OCI-LY1 (cell line): ENCODE data around the gene COL15A1.

Source experiments
- H2AFZ ChIP-seq: fragments of 200-600 bp; sonication (generic), shearing (Covaris generic); 2 replicates; pipeline ENCODE4 v1.6.0; 2014; ENCODE audit warnings: antibody characterized with exemption, mild to moderate bottlenecking, low read length
- H3F3A ChIP-seq: fragments of 200-600 bp; sonication (generic), shearing (Covaris generic); 2 replicates; pipeline ENCODE4 v1.6.0; 2014; ENCODE audit warnings: mild to moderate bottlenecking, antibody characterized with exemption, low read length, moderate library complexity; ENCODE audit not compliant: insufficient read depth
- H3K27ac ChIP-seq: fragments of 200-600 bp; sonication (generic); 2 replicates; pipeline ENCODE4 v1.5.1; 2014; ENCODE audit warnings: low read length, mixed run types, mild to moderate bottlenecking, low read depth; ENCODE audit not compliant: poor library complexity, severe bottlenecking
- H3K27me3 ChIP-seq: fragments of 200-600 bp; sonication (generic); 2 replicates; pipeline ENCODE4 v1.6.0; 2014; ENCODE audit warnings: antibody characterized with exemption, mild to moderate bottlenecking, low read length, moderate library complexity; ENCODE audit not compliant: insufficient read depth
- H3K36me3 ChIP-seq: fragments of 200-600 bp; sonication (generic); 2 replicates; pipeline ENCODE4 v1.6.1; 2014; ENCODE audit warnings: mild to moderate bottlenecking, antibody characterized with exemption, low read length, moderate library complexity, mixed read lengths; ENCODE audit not compliant: insufficient read depth
- H3K4me1 ChIP-seq: fragments of 200-600 bp; sonication (generic); 2 replicates; pipeline ENCODE4 v1.5.1; 2014; ENCODE audit warnings: mild to moderate bottlenecking, low read length, moderate library complexity; ENCODE audit not compliant: insufficient read depth, severe bottlenecking
- H3K4me2 ChIP-seq: fragments of 200-600 bp; sonication (generic), shearing (Covaris generic); 2 replicates; pipeline ENCODE4 v1.6.1; 2014; ENCODE audit warnings: low read length
- H3K4me3 ChIP-seq: fragments of 200-600 bp; sonication (generic); 2 replicates; pipeline ENCODE4 v1.5.1; 2014; ENCODE audit warnings: low read length, low read depth, mild to moderate bottlenecking, mixed read lengths; ENCODE audit not compliant: poor library complexity, severe bottlenecking
- H3K79me2 ChIP-seq: fragments of 200-600 bp; shearing (Covaris generic); 2 replicates; pipeline ENCODE4 v1.6.1; 2016; ENCODE audit warnings: mixed run types, low read length, mixed read lengths; ENCODE audit not compliant: insufficient read depth
- H3K9ac ChIP-seq: fragments of 200-600 bp; sonication (generic), shearing (Covaris generic); 2 replicates; pipeline ENCODE4 v1.6.1; 2014; ENCODE audit warnings: mild to moderate bottlenecking, low read length, mixed read lengths
- H3K9me2 ChIP-seq: fragments of 200-600 bp; sonication (generic), shearing (Covaris generic); 2 replicates; pipeline ENCODE4 v1.6.1; 2014; ENCODE audit warnings: low read depth, mild to moderate bottlenecking, low read length, mixed read lengths
- H3K9me3 ChIP-seq: fragments of 200-600 bp; shearing (Covaris generic); 2 replicates; pipeline ENCODE4 v1.6.1; 2014; ENCODE audit warnings: low read length, mixed read lengths
- H4K20me1 ChIP-seq: fragments of 200-600 bp; sonication (generic), shearing (Covaris generic); 2 replicates; pipeline ENCODE4 v1.6.0; 2016; ENCODE audit warnings: mild to moderate bottlenecking, low read length; ENCODE audit not compliant: insufficient read depth
- CTCF ChIP-seq: fragments of 200-600 bp; sonication (generic), shearing (Covaris generic); IDR thresholded peaks from 2 replicates; pipeline ENCODE4 v1.5.1; 2017; ENCODE audit warnings: mild to moderate bottlenecking, antibody characterized with exemption, low read length, moderate library complexity, mixed read lengths
- EZH2 ChIP-seq: fragments of 200-600 bp; sonication (generic), shearing (Covaris generic); IDR thresholded peaks from 2 replicates; pipeline ENCODE4 v1.8.0; 2017; ENCODE audit warnings: borderline replicate concordance, mixed run types, mild to moderate bottlenecking, antibody characterized with exemption, low read length, moderate library complexity, mixed read lengths

The COL15A1 gene

DNA sequence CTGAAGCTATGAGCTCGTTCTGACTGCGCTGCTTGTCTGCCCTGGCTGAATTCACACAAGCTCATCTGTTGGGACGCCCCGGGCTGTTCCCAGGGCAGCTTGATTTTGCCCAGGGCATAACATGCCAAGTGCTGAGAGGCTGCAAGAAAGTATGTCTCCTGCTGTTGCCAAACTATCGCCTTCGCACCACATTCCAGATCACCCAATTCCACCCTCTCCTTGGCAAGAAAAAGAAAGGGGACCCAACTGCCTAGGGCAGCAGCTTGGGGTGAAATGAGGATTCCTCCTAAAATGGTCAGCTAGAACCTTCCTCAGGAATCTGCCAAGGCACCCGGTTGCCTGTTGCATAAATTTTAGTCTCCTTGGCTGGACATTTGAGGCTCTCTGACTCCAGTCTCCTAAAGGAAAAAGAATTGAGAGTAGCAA, 21.2 kb downstream of the COL15A1 start:
- Histone ChIP-seq H2AFZ (no peak overlapping the region), H4K20me1 (no peaks in the 10 kb centered on the region), H3K79me2 (no peaks in the 10 kb centered on the region), H3K27me3 (no peaks in the 10 kb centered on the region; the same call in 1 of the 2 replicates), H3K4me1 (no peaks in the 10 kb centered on the region), H3K9me3 (no peaks in the 10 kb centered on the region), H3K9me2 (no peaks in the 10 kb centered on the region), H3K27ac (no peak overlapping the region), H3K4me2 (no peak overlapping the region), H3F3A (no peaks in the 10 kb centered on the region), H3K9ac (no peak overlapping the region), H3K4me3 (no peak overlapping the region), H3K36me3 (no peaks in the 10 kb centered on the region)
- TF ChIP-seq EZH2, result no peak
- no peak for TF ChIP-seq CTCF

- Histone ChIP-seq H3K4me2 (no peak overlapping the region), H4K20me1 (no peaks in the 10 kb centered on the region), H3K79me2 (no peaks in the 10 kb centered on the region), H2AFZ (no peak overlapping the region), H3K36me3 (no peaks in the 10 kb centered on the region), H3F3A (no peaks in the 10 kb centered on the region), H3K27me3 (no peaks in the 10 kb centered on the region; the same call in 1 of the 2 replicates), H3K4me3 (no peak overlapping the region), H3K9me3 (no peaks in the 10 kb centered on the region), H3K9ac (no peak overlapping the region), H3K9me2 (no peaks in the 10 kb centered on the region), H3K27ac (no peak overlapping the region), H3K4me1 (no peaks in the 10 kb centered on the region)
- TF ChIP-seq CTCF (no peak), EZH2 (no peak)
These were observed 23.0 kb downstream of the COL15A1 start for GRCh38 chr9:98966676-98967075.

DNA sequence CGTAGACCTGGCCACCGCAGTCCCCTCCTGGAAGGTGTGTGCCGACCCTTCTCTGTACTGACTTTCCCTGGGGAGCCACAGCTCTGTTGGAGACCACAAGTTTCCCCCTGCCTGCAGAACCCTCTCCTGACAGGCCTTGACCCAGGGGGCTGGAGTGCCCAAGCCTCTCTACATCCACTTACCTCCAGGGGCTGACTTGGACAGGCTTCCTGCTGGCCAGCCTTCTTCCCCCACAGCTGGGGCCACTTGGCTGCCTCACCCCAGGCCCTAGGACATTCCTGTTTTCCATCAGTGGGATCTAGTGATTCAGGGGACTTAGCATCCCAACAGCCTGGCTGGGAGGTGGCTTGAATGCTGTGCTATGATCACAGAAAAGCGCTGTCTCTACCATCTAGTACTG, 23.6 kb downstream of the COL15A1 start:
- no peak overlapping the region for H2AFZ ChIP-seq
- no peaks in the 10 kb centered on the region for H3K36me3 ChIP-seq

More for the DNA sequence above, 23.6 kb downstream of the COL15A1 start:
- Histone ChIP-seq H3K4me3 (no peak overlapping the region), H3K27ac (no peak overlapping the region), H3K4me1 (no peaks in the 10 kb centered on the region), H4K20me1 (no peaks in the 10 kb centered on the region), H3F3A (no peaks in the 10 kb centered on the region), H3K9me3 (no peaks in the 10 kb centered on the region), H3K4me2 (no peak overlapping the region), H3K79me2 (no peaks in the 10 kb centered on the region), H3K27me3 (no peaks in the 10 kb centered on the region; the same call in 1 of the 2 replicates), H3K9ac (no peak overlapping the region), H3K9me2 (no peaks in the 10 kb centered on the region)
- TF ChIP-seq EZH2 (no peak), CTCF (no peak)
